ENCODE measurements around the gene TMCO4.
"Not testable (repeated sequence)": the region's sequence is repeated elsewhere in the genome, so short reads cannot be mapped to it uniquely, and the experiment has no call there.

TMCO4 gene

DNA sequence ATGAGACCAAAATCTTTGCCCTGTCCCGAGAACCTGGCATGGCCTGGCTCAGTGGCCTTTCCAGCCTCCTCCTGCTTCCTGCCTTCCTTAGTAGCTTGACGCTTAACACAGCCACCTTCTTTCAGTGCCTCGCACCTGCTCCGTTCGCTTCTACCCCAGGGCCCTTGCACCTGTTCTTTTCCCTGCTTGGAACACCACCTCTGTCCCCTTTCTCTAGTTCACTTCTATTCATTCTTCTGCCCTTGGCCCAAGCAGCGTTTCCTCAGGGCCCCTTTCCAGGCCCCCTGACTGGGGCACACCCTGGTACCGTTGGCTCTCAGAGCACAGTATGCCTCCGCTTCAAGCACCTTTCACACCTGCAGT lies 144.0 kb downstream of the TMCO4 start:
- DNase-seq (ENCODE audit: low spot score) = no peak

DNA sequence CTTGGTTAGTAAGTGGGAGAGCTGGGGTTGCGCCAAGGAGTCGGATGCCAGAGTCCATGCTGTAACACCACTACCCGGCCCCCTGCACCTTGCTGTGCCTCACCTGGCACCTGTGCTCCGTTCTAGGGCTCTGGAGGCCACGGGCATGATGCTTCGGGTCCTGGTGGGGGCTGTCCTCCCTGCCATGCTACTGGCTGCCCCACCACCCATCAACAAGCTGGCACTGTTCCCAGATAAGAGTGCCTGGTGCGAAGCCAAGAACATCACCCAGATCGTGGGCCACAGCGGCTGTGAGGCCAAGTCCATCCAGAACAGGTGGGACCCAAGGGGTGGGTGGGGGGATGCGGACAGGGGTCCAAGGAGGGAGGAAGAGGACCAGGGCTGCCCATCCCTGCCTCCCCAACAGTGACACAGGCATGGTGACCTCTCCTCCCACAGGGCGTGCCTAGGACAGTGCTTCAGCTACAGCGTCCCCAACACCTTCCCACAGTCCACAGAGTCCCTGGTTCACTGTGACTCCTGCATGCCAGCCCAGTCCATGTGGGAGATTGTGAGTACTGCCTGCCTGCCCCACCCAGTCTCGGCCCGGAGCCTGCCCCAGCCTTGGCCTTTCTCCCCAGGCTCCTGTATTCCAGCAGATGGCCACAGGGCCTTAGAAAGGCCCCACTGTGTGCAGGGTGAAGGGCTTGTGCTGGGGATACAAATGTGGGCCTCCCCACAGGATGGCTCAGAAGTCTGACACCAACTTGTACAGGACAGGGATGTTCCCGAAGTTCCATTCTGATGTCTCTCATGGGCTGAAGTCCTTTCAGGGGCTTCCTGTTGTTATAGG lies 144.6 kb downstream of the TMCO4 start:
- no peak for DNase-seq (ENCODE audit: low spot score)

DNA sequence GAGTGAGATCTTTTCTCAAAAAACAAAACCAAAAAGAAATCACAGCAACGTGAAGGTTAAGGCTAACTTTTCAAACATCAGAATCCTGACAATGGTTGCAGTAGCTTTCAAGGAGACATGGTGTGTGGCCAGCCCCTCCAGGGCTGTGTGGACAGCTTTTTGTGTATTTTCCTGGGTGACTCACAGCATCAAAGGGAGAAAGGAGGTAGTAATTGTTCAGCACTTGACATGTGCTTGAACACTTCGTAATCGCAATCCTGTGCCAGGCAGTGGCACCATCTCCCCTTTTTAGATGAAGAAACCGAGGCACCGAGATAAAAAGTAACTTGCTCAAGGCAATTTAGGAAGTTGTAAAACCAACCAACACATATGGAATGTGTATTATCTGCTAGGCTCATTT lies 145.3 kb downstream of the TMCO4 start:
- no peak for DNase-seq (ENCODE audit: low spot score)

DNA sequence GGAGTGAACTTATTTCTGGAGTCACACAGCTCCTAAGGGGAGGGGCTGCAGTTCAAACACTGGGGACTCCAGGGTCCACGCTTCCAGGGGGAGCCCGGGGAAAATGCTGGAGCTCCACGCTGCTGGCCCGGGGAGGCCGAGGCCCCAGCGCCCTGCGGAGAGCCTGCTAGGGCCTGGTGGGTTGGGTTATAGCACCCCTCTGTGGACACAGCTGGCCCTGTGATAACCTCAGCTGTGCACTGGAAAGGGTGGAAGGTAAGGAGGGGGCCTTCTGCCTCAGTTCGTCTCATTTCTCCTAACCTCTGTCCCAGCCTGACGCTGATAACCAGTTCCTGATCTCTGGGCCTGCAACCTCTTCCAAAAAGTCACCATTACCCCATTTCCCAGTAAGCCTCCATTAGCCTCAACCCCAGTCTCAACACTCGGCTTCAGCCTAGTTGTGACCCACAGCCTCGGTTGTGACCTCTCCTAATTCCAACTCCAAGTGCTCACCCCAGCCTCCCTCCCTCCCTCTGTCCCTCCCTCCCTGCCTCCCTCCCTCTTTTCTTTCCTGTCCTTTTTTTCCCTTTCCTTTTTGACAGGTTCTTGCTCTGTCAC lies 148.5 kb downstream of the TMCO4 start:
- peak; percentile 74 for DNase-seq (ENCODE audit: low spot score)

DNA sequence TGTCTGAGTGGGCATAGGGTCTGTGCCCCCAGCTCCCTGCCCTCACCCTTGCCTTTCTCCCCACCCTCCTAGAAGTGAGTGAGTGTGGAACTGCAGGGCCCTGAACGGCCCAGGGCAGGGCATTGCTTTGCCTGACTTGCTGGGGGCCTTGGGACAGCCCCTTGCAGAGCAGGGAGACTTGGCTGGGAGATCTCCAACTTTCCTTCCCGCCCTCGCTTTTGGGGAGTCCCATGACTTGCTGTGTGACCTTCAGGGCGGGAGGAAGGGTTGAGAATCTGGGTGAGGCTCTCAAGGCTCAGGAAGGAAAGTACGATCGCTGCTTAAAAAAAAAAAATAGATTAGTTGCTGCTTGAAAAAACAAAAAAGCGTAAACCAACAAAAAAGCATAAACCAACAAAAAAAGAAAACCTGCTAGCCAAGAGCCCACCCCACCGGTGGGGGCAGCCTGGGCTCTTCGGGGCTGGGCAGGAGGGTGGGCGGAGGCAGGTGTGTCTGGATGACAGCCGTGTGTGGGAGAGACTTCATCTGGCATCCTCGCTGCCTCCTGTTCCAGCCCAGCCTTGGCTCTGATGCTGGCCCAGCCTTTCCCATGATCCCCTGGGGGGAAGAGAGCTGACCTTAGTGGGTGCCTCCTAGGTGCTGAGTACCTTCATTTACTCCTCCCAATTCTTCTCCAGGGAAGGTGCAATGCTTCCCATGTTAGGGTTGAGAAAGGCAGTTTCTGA lies 149.1 kb downstream of the TMCO4 start:
- DNase-seq (ENCODE audit: low spot score) = no peak

DNA sequence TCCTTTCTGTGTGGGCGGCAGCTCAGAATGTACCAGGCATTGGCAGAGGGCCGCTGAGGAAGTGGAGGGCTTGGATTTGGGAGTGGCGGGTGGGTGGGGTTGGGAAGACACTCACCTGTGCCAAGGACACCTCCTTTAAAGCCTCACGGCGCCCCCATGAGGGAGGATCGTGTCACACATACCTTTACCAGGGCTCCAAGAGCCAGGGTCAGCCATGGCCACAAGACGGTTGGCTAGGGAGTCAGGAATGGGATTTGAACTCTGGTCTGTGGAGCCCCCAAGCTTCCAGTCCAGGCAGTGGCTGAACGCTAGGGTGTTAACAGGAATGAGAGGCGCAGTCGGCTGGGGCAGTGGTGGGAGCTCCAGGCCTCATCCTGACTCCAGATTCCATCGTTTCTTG lies 151.0 kb downstream of the TMCO4 start:
- DNase-seq (ENCODE audit: low spot score) = no peak

DNA sequence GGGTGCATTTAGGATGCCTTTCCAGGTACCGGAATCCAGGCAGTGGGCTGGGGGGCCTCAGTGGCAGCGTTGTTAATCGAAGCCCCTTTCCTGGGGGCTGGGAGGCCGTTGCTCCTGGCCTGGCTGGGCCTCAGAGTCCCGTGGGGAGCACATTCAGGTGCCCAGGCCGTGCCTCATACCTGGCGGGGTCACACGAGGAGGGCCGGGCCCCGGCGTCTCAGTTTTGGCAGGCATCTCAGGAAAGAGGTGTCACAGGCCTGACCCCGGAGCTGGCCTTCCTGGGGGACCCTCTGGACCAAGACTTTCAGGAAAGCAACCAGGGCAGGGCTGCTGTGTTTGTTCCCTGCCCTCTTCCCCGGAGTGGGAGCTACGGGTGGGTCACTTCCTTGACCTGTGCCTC lies 151.5 kb downstream of the TMCO4 start:
- no peak for DNase-seq (ENCODE audit: low spot score)

DNA sequence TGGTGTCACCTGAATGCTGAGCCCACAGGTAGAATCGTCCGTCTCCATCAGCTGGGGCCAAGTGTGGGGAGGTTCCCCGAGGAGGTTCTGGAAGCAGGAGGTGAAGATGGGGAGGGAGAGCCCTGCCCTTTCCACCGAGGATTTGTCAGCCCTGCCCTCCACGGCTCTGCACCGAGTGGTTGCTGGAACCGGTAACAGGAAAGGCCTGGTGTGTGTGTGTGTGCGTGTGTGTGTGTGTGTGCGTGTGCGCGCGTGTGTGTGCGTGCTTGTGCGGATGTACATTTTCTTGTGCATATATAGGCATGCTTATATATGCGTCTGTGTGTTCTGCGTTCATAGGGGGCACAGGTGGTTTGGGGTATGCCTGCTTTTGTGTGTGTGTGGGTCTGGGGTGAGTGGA lies 152.1 kb downstream of the TMCO4 start:
- DNase-seq (ENCODE audit: low spot score) = no peak

DNA sequence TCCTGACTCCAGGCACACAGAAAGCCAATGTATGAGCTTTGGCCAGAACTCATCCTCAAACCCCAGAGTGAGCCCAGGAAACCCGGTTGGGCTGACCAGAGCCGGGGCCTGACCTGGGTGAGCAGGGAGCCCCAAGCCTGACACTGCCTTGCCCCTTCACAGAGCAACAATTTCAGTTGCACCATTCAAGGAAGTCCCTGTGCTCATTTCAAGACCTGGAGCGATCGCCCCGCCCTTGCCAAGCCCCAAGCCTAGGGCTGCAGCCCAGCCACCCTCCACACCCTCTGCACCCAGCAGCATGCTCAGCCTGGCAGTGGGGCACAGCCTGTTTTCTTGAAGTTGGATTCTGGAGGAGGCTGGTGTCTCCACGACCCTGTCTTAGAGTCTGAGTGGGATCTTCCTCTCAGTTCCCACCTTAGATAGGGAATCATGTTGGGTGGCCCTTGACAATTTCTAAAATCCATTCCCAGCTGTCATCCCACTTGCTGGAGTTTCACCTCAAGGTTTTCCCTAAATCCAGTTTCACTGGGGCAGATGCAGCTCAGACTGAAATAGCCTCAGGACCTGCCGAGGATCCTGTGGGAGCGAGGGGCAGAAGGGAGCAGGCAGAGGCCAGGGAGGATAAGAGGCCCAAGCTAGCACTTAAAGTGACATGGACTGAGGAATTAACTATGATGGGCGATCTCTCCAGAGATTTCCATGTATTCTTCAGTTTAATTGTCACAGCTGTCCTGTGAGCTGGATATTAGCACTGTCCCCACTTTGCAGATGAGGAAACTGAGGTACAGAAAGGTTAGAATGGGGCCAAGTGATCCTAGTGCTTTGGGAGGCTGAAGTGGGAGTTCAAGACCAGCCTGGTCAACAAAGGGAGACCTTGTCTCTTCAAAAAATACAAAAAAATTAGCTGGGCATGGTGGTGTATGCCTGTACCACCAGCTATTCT lies 153.1 kb downstream of the TMCO4 start:
- DNase-seq (ENCODE audit: low spot score) = no peak

DNA sequence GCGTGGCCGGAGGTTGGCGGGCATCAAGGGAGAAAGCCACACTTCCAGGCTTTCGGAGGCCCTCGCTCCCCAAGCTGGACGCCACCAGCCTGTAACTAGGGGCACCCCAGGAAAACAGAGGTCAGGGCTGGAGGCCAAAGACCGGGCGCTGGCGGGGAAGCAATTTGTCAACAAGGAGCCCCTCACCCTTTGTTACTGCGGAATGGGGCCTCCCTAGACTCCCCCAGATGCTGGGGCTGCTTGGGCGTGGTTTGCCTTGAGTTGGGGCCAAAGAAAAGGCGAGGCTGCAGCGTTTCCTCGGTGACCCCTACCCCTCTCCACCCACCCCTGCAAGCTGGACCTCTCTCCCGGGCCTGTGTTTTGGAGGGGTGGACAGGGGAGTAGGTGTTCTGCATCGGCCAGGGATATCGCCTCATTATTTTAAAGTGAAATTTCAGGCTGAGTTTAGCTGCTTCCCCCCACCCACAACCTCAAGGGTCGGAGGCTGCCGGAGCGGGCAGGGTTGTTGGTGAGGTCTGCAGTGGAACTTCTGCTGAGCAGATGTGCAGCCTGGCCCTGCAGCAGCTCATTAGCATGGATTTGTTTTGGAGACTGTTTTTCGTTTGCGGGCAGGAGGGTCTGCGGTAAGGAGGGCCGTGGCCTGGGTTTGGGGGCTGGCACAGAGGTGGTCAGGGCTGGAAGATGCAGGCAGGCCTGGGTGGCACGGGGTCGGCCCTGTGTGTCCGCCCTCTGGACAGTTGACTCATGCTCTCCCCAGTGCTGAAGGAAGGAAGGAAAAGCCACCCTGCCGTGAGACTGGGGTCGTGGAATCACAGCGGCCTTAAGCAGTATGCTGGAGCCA lies 154.1 kb downstream of the TMCO4 start:
- no peak for DNase-seq (ENCODE audit: low spot score)

DNA sequence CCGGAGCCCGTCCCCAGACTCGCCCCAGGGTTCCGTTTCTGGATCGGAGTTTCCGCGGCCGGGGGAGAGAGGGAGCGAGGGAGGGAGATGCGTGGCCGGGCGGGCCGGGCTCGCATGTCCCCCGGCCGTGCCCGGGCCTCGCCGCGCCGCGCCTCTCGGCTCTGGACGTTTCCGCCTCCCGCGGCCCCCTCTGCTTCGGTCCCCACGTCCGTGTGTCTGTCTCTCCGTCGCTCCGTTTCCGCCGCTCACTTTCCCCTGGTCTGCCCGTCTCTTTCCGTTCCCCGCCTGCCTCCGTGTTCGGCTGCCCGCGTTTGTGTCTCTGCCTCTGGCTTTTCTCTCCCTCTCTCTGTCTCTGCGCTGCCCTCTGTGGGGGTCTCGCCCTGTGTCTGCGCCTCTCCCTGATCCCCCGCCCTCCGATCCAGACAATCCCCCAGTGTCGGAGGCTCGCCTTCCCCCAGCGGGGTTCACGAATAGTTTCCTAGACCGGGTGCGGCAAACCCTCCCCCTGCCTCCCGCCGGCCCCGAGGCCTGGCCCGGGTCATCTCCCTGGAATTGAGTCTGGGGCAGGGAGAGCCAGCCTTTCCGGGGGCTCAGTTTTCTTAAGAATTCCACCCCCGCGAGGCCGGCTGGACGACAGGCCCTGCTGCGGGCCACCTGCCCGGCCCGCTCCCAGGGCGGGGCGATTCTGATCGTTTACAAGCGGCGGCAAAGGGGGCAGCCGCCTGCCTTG lies 154.9 kb downstream of the TMCO4 start:
- no peak for DNase-seq (ENCODE audit: low spot score)

DNA sequence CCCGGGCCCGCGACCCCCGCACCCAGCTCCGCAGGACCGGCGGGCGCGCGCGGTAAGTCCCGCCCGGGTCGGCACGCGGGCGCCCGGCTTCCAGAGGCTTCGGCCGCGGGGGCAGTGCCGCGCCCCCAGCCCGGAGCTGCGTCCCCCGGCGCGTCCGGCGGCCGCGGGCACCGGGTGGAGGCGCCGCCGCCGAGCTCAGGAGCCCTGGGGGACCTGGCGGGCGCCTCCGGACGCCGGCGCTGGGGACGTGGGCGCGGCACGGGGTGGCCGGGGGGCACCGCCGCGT lies 155.4 kb downstream of the TMCO4 start:
- no peak for DNase-seq (ENCODE audit: low spot score)

DNA sequence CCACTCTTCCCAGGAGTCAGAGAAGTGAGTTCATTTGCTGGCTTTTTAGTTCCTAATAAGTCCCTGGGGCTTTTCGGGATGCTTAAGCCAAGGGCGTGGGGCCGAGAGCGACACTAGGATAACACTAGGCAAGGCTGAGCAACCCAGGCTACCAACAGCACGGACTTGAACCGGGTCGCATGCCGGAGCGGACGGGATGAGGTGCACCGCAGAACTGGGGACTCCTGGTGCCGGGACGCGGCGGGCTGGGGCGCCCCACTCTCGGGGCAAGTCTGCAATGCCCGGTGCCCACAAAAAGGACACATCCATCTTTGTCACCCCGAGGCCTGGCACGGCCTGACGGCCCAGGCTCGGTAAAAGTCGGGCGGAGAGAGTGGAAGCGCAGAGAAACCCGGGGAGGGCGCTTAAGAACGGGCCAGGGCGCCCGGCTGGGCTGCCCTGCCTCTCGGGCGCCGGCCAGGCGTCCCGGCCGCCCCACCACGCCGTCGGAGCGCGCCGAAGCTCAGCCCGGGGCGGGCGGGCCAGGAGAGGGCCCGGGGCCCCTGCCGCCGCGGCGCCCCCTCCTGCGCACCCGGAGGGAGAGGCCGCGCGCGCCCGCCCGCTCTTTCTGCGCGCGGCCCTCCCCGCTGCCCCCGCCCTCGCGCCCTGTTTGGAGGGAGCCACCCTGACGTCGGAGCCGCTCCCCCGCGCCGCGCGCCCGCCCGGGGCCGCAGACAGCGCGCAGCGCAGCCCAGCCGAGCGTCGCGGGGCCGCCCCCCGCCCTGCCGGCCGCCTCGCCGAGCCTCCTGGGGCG lies 155.9 kb downstream of the TMCO4 start, which contains the start of gene NBL1:
NBL1 (plus strand) TSS at position 710 of the 793 bp plus-strand sequence. CDS start 10,720 bp downstream, outside the sequence.
- DNase-seq (ENCODE audit: low spot score) = peak; percentile 57

DNA sequence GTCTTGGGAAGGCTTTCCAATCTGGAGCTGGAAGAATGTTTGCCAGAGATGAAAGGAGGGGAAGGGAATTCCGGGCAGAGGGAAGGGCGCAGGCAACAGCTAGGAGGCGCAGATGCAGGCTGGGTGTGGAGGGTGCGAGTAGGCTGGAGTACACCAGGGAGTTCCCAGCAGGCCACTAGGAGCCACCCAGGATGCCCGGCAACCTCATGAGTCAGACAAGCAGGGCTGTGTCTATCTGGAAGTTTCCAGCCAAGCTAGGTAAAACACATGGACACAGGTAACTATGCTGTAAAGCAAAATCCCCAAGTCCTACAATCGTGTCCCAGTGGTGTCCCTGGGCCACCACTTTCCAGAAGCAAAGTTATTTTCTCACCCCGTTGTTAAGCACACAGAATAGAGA lies 156.6 kb downstream of the TMCO4 start:
- no peak for DNase-seq (ENCODE audit: low spot score)

DNA sequence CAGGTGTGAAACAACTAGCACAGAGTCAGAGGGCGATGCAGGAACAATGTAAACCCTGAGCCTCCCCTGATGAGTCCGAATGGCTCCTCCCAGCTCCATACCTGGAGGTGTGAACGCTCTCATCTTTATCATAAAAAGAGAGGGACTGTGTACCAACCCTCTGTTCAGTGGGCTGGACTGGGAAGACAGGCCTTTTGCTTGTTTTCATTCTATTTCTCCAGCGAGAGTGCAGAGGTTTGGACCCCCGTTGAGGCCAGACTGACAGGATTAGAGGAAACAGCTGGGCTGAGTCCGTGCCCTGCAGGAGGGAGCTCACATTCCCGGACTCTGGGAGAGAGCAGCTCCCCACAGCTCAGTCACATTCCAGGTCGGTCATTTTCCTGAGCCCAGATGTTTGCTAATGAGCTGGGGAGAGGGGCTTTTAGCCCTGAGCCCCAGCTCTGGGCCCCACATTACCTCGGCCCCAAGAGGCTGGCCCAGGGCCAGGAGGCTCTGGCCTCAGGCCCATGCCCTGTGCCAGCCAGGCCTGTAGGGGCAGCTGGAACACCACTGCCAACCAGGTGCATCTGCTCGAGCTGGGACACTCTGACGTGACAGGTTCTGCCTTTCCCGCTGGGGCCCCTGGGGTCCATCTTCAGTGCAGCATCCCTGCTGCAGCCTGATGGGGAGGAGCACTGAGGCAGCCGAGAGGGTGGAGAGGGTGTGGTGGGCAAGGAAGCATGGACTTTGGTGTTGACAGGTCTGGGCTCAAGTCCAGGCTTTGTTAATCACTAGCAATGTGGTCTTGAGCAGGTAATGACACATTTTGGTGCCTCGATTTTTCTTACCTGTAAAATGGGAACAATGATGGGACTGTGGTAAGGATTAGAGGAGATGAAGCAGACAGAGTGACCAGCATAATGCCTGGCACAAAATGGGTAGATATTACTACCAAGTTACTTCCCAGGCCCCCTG lies 159.1 kb downstream of the TMCO4 start:
- no peak for DNase-seq (ENCODE audit: low spot score)

DNA sequence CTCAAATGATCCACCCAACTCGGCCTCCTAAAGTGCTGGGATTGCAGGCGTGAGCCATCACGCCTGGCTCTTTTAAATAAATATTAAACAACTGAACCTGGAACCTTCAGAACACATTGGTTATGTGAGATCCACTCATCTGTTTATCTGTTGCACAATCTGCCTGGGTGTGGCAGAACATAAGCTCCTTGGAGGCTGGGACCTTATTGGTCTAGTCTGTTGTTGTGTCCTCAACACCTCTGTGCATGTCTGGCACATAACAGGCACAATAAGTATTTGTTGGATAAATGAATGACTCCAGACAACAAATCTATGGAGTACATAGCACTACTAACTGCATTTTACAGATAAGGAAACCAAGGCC lies 159.7 kb downstream of the TMCO4 start:
- DNase-seq (ENCODE audit: low spot score) = no peak

DNA sequence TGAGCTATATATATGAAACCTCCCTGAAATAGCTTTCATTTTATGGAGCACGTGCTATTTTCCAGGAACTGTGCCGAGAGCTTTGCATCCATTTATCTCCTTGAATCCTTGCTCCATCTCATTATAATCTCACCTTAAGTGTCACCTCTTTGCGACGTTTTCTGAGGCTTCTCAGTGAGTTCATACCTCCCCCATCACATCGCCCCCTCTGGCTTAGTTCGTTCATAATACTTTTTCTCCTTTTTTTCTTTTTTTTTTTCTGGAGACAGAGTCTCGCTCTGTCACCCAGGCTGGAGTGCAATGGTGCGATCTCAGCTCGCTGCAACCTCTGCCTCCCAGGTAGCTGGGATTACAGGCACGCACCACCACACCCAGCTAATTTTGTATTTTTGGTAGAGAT lies 160.5 kb downstream of the TMCO4 start:
- not testable (repeated sequence) for DNase-seq (ENCODE audit: low spot score)

DNA sequence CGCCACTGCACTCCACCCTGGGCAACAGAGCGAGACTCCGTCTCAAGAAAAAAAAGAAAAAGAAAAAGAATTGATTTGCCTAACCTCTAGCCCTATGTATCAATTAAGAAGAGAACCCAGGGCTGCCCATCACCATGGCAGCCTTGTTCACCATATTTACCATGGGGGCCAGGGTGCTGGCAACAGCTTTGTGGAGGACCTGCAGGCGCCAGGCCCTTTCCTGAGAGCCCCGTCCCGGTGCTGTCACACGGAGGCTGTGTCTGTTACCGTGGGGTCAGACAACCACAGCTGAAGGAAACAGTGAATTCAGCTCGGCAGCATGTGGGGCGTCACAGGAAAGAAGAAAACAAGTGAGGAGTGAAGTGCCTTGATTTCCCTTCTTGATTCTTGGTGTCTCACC lies 162.1 kb downstream of the TMCO4 start:
- DNase-seq (ENCODE audit: low spot score) = no peak

DNA sequence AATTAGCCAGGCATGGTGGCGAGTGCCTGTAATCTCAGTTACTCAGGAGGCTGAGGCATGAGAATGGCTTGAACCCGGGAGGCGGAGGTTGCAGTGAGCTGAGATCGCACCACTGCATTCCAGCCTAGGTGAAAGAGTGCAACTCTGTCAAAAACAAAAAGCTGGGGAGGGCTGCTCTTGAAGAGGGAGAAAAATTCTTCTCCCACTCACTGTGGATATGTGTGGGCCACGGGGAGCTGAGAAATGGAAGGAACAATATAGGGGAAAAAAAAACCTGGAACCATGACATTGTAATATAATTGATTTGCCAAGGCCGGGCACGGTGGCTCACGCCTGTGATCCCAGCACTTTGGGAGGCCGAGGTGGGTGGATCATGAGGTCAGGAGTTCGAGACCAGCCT lies 163.0 kb downstream of the TMCO4 start:
- not testable (repeated sequence) for DNase-seq (ENCODE audit: low spot score)

Measured in Ammon's horn (tissue), 1 donor.